CD4-positive, alpha-beta T cell treated with Interleukin-15 for 1 hour (primary cell): ENCODE results near the gene ETV3.

Experiments
- DNase-seq: peaks from one replicate; pipeline ENCODE4 v3.0.0-alpha.2; 2020

The ETV3 gene

GRCh38 chr1:157090196-157090647, 48.0 kb downstream of the ETV3 start:
- peak; percentile 76 for DNase-seq

GRCh38 chr1:157089789-157090188, 48.4 kb downstream of the ETV3 start:
- no peak for DNase-seq

GRCh38 chr1:157088607-157089006, 49.6 kb downstream of the ETV3 start:
- DNase-seq = no peak

- no peak for DNase-seq
Observed at GRCh38 chr1:157087030-157087429, 51.2 kb downstream of the ETV3 start.

- no peak for DNase-seq
Observed at GRCh38 chr1:157086299-157086698, 51.9 kb downstream of the ETV3 start.

- no peak for DNase-seq
Observed at GRCh38 chr1:157085421-157085820, 52.8 kb downstream of the ETV3 start.

GRCh38 chr1:157084720-157085119, 53.5 kb downstream of the ETV3 start:
- no peak for DNase-seq

GRCh38 chr1:157081707-157082106, 56.5 kb downstream of the ETV3 start:
- no peak for DNase-seq

GRCh38 chr1:157080714-157081113, 57.5 kb downstream of the ETV3 start:
- no peak for DNase-seq

GRCh38 chr1:157077394-157077793, 60.8 kb downstream of the ETV3 start:
- DNase-seq = no peak

- DNase-seq = peak; percentile 23
Observed at GRCh38 chr1:157073944-157074685, 64.1 kb downstream of the ETV3 start.
